D341Med (cell line): Measurements from ENCODE around the gene EIF2AK2.

Source experiments
- DNase-seq: peaks from one replicate; pipeline ENCODE4 v3.0.0; 2012; ENCODE audit warnings: low spot score

Gene EIF2AK2

DNA sequence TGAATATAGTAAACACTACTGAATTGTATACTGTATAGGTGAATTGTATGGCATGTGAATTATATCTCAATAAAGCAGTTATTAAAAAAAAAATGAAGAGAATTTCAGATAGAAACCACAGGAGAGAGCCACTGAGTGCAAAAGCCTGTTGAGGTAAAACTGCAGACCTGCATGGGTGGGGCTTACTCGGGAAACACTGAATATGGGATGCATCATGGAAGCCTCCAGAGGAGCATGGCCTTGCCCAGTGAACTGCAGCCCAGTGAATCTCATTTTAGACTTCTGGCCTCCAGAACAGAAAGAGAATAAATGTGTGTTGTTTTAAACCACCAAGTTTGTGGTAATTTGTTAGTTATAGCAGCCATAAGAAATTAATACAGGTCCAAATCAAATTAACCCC is 56.7 kb downstream of the EIF2AK2 start:
- no peak for DNase-seq

DNA sequence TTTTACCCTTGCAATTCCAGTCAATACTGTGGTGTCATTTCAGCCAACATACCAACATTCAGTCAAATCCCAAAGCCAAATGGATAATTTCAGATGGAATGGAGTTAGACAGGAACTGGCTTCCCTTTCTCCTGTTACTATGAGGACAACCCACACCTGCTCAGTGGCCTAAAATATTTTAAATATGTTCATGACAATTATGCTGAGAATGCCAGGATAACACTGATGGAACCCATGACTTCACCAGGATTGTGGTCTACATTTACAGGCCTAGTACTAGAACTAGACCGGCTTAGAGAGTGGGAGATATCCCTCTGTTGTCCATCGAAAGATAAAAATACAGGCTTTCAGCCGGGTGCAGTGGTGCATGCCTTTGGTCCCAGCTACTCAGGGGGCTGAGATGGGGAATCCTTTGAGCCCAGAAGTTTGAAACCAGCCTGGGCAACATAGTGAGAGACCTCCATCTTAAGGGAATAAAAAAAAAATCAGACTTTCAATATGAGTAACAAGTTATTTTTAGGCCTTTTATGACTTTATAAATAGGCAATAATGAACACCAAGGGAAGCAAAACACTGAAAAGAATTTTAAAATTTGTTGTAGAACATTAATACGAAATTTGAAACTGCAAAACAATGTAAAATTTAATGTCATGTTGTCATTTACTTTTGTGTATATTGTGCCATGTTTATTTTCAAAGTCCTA is 58.2 kb downstream of the EIF2AK2 start:
- DNase-seq = no peak

DNA sequence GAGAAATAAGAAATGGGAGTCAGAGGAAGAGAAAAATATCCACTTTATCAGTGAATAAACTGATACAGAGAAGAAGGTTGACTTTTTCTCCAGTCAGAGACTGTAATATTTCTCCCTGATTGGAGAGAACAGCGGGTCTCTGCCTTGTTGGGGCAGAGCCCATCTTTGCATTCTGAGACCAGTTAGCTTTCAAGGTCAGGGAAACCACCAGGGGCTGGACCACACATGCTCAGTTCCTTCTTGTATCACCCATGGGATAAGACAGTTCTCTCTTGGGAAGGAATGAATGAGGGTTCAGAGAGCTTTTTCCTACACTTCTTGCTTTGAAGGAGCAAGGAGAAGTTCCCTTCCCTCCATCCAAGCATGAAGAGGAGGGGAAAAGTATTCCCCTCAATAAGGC is 60.2 kb downstream of the EIF2AK2 start:
- DNase-seq = no peak

DNA sequence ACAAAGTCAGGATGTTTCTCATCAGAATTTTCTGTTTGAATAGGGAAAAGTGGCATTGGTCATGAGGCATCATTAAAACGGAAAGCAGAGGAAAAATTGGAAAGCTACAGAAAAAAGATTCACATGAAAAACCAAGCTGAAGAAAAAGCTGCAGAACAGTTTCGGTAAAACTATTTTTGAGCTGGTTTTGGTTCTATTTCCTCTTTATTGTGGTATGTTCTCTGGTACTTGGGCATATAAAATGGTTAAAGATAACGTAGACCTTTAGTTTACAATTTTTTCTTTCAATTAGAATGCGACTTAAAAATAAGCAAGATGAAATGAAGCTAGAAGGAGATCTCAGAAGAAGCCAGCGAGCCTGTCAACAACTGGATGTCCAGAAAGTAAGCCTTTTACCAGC is 64.9 kb downstream of the EIF2AK2 start:
- DNase-seq = no peak

DNA sequence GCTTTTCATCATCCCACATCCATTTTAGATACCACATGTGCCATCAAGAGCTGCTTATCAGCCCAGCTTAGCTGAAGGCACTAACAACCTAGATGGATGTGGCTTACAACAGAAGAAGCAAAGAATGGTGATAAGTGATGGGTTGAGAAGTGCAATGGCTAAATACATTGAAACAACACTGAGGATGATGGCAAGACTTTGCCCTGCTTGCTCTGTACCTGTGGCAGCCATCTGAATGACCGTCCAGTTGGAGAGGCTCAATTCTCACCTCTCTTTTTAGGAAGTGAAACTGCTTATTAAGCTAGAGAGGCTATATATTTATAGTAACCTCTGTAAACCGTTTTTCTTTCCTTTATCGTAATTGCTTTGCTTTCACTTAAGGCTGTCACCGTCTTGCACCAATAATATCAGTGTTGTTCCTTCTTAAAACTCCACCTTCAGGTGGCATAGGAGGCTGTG is 66.7 kb downstream of the EIF2AK2 start:
- no peak for DNase-seq

DNA sequence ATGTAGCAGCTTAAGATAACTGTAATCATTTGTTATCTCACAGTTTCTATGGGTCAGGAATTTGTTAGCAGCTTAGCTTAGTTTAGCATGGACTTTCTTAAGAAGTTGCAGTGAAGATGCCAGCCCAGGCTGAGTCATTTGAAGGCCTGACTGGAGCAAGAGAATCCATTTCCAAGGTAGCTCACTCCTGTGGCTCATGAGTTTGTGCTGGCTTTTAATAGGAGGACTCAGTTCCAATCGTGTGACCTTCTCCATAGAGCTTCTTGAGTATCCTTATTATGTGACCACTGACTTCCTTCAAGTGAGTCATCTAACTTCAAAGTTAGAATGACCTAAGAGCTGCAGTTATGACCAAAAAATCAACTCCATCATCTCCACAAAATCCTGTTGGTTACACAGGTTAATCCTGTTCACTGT is 71.0 kb downstream of the EIF2AK2 start:
- no peak for DNase-seq

DNA sequence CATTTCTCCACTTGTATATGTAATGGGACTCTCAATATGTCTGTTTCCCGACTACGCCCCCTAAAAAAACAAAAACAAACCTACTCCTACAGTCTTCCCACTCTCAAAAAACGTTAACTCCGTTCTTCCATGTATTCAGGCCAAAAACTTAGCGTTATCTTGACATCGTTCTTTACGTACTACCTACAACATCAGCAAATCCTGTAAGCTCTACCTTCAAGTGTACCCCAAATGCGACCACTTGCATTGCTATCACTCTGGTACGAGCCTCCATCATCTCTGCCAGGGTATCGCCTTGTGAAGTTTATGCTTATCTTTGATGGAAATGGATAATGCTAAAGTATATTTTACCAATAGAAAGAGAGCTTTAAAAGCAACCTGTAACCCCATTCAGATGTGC is 72.0 kb downstream of the EIF2AK2 start:
- no peak for DNase-seq

DNA sequence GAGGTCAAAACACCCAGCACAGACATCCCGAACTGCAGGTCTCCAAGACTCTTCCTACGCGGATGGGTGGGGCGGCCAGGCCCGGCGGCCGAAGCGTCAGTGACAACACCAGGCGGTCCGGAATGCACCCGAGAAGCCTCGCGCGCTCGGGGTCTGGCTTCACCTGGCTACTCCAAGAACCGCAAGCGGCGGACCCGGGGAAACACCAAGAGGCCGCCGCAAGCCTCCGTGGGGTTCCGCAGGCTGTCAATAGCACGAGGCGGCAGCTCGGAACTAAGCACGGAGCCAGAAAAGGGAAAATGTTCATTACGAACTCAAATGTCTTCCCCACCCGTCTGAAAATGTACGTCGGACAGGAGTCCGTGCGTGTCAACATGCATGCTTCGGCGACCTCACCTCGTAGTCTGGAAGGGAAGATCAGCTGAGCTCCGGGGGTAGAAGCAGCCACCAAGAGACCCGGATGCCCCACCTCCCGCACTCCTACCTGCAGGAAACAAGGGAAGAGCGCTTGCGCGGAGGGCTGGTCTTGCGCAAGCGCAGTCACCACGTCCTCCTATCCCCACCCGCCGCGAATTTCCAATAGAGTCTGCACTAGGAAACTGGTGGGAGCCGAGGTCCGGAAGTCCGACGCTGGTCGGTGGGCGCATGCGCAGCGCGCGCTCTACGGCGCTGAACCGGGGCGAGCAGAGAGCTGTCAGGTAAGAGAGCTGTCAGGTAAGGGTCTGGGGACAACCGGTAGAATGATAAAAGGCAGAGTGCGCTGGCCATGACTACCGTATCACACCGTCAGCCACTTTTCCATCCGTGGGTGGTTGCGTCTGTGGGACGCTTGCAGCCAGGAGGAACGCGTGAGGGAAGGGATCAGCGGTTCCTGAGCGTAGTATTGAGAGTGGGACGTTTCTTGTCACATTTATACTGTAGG is 72.6 kb downstream of the EIF2AK2 start, which contains the start of the genes GPATCH11 and HEATR5B:
Gene GPATCH11 (plus strand): TSS at position 646 of the 922 bp plus-strand sequence. CDS start 3,864 bp downstream, outside the sequence.
Gene HEATR5B (minus strand): TSS at position 500 of the 922 bp plus-strand sequence. CDS start 958 bp downstream, outside the sequence.
- DNase-seq = peak; percentile 98

DNA sequence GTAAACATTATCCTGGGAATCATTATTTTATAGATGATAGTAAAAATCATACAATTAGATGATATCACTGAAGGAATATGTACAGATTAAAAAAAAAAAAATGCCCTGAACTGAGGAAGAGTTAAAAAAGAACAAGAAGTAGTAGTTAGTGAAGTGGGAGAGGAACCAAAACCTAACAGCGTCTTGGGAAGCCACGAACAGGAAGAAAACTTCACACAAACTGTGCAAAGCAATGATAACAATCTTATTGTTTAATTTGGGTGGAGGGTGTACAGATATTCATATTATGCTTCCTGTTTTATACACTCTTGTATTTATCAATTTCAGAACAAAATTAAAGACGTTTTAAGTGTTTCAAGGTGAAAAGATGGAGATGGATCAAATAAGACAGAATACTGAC is 76.1 kb downstream of the EIF2AK2 start:
- DNase-seq = no peak

DNA sequence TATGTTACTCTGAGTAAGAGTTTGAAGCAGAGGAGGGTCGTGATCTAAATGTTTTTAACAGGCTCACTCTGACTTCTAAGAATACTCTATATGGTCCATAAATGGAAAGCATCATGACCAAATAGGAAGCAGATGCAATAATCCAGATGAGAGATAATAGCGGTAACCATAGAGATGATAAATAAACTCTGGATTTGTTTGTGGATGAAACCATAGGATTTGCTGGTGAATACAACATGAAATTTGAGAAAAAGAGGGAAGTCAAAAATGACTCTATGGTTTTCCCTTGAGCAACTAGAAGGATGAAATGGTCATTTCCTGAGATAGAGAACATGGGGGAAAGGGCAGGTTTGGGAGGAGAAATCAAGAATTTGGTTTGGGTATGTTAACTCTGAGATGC is 76.5 kb downstream of the EIF2AK2 start:
- DNase-seq = no peak

DNA sequence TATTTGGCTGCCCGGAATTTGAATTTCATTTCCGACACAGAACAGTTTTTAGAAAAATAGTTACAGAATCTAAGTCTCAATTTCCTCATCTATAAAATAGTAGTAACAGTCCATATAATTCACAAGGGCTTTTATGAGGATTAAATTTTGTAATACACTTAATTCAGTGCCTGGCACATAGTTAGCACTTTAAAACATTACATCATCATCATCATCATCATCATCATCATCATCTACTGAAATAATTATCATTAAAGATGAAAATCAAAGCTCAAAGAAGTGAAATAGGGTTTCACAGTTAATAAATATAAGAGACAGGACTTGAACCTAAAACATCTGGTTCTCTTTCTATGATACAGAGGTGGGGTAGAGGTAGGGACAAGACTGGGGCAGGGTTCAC is 85.8 kb downstream of the EIF2AK2 start:
- no peak for DNase-seq

DNA sequence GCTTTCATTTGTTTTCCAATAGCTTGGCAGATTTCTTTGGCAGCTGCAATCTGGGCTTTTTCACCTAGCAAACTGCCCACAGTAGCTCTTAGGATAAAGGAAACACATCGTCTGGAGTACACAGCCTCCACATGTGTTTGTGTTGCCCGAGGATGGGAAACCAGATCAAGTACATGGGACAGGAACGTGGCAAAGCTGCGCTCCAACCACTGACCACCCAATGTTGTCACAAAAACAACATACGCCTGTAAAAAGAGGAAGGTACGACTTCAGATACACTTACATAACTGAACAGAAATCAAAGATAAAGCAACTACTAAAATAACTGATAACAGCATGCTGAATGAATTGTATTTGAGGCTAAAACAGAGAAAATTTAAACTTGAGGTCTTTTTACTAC is 88.1 kb downstream of the EIF2AK2 start:
- no peak for DNase-seq

DNA sequence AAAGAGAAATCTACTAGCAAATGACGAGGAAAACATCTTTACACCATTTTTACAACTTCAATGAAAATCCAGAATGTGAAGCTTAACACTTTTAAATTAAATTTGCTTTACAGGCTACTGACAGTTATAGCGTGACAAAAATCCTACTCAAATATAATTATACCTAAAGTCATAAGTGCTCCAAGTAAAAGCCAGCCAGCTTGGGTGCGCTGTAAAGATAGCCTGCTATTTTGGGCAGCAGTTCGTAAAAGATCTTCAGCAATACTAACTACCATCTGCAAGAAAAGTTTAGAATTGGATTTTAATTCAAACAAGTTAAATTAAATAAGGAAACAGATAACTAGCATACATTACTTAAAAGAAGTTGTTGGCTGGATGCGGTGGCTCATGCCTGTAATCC is 95.0 kb downstream of the EIF2AK2 start:
- DNase-seq = no peak

DNA sequence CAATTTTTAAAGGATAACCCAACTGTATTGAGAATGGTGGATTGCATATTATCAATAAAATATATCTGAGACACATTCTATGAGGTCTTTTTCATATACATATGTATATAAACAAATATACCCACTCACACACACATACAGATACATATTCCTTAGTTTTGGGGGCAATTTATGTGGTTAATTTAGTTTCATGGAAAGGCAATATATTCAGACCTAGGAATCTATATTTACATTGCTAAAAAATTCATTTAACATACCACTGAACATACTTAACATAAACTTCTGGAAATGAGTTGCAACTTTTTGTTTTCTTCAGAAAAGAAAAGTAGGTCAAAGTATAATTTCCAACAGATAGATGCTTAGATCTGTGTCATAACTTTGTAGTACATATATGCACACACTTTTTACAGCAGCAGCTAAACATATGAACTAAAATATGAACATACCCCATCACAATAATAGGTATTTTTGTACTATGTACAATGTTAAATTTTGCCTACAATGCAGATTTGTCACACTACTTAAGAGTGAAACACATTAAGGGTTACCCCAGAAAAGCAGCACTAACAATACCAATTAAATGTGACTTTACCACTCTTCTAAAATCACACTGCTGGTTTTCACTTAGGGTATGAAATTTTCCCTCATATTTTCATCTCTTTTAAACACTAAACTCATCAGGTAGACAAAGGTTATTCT is 95.6 kb downstream of the EIF2AK2 start:
- no peak for DNase-seq

DNA sequence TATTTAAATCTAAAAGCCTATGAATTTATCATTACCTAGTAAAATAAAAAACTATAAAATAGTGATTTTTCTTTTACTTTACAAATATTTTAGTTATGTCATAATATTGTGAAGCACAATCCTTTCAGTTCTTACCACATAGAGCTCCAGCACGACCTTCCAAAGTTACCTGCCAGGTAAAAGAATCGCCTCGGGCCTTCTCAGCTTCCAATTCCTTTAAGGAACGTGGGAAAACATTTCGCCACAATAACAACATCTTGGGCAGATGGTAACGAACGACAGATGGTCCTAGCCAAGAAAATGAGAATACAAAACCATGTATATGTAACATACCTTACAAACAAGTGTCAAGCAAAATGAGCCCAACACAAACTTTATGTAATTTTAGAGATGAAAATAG is 96.3 kb downstream of the EIF2AK2 start:
- no peak for DNase-seq

DNA sequence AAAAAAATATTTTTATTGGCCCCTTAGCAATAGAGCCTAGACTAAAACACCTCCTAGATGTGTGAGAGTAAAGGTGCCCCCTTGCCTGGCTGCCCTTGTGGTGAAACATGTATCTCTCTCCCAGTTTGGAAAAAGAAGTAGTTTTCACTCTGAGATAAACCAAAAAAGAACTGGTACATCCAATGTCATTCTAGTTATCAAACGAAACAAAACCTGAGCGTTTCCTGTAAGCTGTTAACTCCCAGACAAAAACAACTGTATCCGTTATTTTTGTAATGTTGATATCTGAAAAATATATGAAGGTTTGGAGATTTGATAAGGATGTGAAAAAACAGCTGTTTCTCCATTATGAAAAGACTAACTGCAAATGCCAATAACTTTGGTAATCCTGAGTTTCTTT is 96.9 kb downstream of the EIF2AK2 start:
- no peak for DNase-seq

DNA sequence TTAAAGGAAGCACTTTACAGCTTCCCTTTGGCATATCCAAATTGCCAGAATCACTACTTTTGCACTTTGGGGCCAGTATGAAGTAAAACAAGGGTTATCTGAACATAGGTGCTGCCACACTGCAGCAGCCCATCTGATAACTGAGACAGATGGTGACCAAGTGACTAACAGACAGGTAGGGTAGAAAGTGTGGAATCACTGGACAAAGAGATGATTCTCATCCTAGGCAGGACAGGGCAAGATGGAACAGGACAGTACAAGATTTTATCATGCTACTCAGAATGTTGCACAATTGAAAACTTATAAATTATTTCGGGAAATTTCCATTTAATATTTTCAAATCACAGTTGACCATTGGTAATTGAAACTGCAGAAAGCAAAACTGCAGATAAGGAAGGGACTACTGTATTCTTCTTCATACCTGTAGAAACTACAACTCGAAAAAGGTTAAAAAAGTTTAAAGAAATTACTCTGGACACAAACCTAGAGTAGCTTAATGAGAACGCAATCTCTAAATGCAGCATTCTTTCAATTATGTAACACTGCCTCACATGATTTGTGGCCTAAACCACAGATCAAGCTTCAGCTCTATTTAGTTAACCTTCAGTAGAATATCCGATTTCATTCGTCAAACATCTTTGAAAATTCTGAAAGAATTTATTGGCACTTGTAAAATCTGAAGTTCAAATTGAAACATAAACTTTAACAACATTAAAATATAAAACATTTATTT is 104.0 kb downstream of the EIF2AK2 start:
- no peak for DNase-seq
